GM19043 (cell line): ENCODE measurements around the gene MEX3B.

Source experiments
- ATAC-seq: cut with Tn5 transposase; IDR thresholded peaks from one replicate; pipeline ENCODE4 v1.9.1; 2021; ENCODE audit warnings: low read depth; ENCODE audit not compliant: unreplicated experiment

The MEX3B gene

GRCh38 chr15:82045892-82046665 lies at the start of gene MEX3B:
TSS of gene MEX3B (minus strand) at chr15:82046018. CDS start at chr15:82045705, 313 bp downstream.
- ATAC-seq = peak; percentile 72

DNA sequence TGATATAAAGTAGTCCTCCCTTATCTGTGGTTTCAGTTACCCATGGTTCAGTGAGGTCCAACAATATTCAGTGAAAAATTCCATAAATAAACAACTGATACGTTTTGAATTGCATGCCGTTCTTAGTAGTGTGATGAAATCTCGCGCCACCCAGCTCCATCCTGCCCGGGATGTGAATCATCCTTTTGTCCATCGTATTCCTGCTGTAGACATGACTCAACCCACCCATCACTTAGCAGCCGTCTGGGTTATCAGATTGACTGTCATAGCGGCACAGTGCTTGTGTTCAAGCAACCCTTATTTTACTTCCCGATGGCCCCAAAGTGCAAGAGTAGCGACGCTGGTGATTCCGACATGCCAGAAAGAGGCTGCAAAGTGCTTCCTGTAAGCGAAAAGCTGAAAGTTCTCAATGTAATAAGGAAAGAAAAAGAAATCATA lies 48.0 kb upstream of the MEX3B start:
- no peak for ATAC-seq

DNA sequence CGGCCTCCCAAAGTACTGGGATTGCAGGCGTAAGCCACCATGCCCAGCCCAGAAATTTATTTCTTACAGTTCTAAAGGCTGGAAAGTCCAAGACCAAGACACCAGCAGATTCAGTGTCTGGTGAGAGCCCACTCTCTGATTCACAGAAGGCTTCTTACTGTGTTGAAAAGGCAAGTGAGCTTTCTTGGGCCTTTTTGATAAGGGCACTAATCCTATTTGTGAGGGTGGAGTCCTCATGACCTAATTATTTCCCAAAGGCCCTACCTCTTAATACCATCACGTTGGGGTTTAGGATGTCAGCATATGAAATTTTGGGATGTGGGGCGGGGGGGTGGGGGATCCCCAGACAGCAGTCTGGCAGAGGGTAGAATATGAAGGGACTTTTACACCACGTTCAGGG lies 47.5 kb upstream of the MEX3B start:
- ATAC-seq = no peak

- no peak for ATAC-seq
These were observed 45.9 kb upstream of the MEX3B start for GRCh38 chr15:82091636-82092140.

DNA sequence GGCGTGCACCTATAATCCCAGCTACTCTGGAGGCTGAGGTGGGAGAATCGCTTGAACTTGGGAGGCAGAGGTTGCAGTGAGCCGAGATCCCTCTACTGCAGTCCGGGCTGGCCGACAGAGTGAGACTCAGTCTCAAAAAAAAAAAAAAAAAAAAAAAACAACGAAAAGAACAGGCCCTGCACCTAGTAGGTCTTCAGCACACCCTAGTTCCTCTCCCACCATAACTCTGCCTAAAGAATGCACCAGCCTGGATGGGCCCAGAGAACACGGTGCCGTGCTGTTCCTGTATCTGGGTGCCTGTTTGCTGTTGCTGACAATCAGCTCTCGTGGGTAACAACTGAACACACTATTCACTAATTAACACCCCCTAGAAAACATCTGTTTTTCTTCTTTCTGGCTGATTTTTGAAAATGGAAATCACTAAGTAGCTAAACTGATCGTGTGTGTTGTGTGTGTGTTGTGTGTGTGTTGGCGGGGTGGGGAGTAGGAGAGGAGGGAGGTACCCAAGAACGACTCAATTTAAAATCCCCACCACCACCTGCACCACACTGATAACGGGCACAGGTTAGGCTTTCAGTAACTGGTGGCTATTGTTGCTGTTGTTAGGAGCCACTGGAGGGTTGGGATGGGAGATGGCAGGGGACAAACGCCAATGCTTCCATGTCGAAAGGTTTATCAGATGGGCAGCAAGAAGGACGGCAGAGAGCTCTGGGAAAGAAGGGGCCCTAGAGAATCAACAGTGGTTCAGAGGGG lies 40.6 kb upstream of the MEX3B start:
- ATAC-seq = no peak

DNA sequence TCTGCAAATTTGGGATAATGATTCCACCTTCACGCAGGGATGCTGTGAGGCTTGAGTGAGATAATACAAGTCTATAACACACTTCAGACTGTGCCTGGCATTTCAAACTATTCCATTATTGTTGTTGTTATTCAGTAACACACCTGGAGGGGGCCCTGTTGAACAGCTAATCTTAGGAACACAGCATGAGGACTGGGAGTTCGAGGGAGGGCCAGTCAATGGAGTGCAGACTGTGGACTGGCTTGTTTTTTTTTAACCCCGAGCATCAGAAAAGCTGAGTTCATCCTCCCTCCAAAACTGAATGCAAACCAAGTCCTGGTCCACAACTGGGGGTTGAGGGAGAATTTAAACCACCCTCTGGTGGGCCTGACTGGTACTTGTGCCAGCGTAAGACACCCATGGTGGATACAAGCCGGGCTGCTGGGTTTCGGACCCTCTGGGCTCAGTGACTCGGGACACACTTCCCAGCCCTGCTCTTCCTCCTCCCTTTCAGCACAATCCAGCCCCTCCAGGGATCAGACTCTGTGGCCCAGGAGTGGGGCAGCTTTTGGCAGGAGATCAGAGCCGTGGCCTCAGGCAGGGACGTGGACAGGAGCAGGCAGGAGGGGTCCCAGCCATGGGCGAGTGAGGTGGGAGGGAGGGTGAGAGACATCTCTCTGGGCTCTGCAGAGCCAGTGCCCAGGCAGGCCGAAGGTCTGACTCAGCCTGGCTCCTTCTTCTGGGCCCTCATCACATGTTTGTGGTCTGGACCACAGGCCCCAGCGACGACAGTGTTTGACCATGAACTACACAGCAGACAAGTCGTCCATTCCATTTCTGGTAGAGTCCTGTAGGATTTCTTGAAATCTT lies 36.3 kb upstream of the MEX3B start:
- no peak for ATAC-seq

- ATAC-seq = no peak
These were observed 35.0 kb upstream of the MEX3B start for GRCh38 chr15:82080774-82081173.

DNA sequence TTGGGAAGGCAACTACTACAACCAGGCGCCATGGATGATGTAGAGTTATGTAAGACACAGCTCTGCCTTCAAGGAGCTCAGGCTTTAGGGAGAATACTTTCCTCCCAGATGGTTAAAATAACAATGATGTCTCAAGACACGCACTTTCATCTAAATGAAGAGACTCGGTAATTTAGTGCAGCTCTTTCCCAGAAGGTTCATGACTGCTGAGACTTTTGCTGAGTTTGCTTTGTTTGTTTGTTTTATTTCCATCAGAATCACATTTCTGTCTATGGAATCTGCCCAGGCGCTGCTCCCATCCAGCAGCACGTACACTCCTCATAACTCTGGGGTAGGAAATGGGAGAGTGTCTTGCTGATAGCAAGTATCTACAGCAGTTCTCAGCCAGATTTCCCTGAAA lies 33.9 kb upstream of the MEX3B start:
- ATAC-seq = no peak

GRCh38 chr15:82074610-82075009 lies 28.8 kb upstream of the MEX3B start:
- no peak for ATAC-seq

DNA sequence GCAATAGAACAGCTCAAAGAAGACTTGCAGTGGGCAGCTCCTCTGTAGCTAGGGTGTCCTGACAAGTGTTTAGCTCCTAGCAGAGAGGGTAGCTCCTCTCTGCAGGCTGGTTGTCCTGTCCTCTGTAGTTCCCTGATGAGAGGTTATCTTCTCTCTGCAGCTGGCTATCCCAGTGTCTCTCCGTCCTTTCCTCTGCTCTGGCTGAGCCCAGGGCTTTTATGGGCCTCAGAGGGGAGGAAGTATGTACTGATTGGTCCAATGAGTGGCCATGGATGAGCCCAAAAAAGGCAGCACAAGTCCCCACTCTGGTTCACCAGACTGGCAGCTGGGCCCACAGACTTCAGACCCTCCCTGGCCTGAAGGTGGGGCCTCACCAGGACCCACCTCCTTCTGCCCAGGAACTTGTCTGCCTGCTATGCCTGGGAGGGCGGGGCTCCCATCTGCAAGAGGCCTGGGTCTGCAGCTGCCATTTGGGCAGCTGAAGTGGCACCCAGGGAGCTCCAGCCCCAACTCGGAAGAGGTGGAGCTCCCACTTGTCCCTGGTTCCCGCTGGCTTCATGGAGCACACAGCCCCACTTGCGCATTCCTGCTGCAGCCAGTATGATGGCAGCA lies 27.2 kb upstream of the MEX3B start:
- ATAC-seq = no peak

- no peak for ATAC-seq
These were observed 20.6 kb upstream of the MEX3B start for GRCh38 chr15:82066455-82066854.

DNA sequence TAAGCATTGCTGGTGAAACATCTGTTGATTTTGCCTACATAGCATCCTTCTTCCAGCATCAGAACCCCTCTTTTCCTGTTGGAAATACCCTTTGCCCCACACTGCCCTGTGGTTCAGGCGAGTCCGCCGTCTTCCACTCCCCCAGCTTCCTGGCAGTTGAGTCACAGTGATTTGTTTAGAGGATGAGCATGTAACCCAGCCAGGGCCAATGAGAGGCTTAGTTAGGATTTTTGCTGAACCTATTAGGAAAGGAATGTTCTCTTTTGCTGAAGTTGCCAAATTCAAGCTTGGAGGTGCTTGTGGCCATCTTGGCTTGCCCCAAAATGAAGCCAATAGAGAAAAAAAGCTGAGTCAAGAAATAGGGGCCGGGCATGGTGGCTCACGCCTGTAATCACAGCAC lies 19.0 kb upstream of the MEX3B start:
- no peak for ATAC-seq

DNA sequence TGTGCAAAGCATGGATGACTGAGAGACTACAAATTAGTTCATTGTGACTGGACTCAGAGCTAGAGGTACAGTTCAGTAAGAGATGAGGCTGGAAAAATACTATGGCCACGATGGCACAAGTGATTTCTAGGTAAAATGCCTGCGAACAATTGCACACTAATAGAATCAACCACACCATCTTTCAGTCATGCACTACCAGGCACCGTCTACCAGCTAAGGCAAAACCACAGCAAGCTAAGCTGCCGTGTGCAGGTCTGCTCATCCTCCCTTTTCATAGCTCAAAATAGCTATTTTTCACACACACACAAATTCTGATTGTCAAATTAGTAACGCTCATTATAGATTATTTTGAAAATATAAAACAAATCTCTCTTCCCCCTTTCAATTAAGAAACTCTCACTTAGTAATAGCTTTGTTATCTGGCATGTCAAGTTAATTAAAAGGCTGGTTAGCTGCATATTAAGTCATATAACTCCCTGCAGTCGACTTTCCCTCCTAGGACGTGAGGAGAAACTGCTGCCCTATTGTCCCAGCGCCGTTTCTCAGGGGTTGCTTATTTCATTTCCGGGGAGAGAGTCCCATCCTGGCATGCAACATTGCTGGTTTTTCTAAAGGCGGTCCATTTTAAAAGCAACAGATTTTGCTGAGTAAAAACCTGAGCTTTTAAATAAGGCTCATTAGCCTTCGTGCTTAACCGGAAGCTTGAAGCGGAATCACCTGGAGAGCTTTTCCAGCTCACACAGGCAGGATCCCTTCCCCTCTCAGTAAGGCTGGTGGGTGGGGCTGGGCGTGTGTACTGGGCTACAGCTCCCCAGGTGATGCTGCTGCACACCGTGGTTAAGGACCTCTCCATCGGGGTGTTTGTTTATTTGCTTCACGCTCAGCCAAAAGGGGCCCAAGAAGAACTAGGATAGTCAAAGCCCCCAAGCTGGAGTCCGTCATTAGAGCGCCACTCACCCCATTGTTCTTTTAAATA lies 16.9 kb upstream of the MEX3B start:
- ATAC-seq = no peak

DNA sequence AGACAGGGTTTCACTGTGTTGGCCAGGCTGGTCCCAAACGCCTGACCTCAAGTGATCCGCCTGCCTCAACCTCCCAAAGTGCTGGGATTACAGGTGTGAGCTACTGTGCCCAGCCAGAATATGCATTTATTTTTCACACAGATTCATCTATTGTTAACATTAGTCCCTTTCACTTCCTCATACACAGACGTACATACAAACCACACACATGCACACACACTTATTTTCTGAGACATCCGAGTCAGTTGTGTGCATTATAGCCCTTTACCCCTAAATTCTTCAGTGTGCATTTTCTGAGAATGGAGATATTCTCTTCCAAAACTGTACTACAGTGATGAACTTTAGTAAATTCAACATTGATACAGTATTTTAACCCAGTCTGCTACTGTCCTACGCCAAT lies 15.0 kb upstream of the MEX3B start:
- ATAC-seq = no peak

DNA sequence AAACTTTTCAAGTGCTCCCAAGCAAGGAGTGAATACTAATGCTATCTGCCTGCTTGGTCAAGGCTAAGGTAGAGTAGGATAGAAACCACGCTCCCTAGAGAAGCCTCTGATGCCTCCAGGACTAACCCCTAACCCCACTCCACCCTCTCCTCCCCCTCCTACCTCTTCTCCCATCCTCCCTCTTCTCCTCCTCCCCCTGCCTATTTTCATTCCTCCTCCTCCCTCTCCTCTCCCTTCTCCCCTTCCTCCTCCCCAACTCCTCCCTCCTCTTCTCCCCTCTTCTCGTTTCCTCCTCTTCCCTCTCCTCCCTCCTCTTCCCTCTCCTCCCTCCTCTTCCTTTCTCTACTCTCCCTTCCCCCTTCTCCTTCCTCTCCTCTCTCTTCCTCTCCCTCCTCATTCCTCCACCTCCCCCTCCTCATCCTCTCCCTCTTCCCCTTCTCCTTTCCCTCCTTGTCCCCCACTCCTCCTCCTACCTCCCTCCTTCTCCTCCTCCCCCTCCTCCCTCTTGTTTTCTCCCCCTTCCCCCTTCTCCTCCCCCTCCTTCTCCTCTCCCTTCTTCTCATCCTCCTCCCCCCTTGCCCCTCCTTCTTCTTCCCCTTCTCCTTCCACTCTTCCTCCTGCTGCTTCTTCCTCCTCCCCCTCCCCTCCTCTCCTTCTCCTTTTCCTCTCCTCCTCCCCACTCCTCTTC lies 12.8 kb upstream of the MEX3B start:
- no peak for ATAC-seq

GRCh38 chr15:82058026-82058425 lies 12.2 kb upstream of the MEX3B start:
- no peak for ATAC-seq

GRCh38 chr15:82056958-82057823 lies 11.4 kb upstream of the MEX3B start:
- no peak for ATAC-seq

DNA sequence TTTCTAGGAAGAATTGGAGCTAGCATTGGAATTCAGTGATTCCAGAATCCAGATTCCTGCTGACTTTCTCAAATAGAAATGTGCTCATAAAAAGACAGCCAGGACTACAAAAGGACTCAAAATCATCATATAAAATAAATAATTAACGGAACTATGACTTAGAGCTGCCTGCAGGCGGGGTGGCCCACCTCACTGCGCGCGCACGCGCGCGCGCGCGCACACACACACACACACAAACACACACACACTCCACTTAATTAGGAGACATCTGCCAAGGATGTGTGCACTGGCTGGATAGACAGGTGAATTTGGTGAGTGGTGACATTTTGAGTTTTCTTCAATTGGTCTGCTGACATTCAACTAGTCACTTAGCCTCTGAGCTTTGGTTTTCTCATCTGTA lies 6.9 kb upstream of the MEX3B start:
- no peak for ATAC-seq
